HAP-1 (cell line): Measurements from ENCODE around the gene MAPK11.

Experiments used
- DNase-seq, 2 experiments: peaks; one replicate each; pipeline ENCODE4 v3.0.0-alpha.2; 2016 to 2020; ENCODE audit warnings: low spot score in 2 of 2
- H3K27me3 ChIP-seq: fragments of 250-450 bp; sonication (Bioruptor Pico); 2 replicates; pipeline ENCODE4 v1.5.1; 2020; ENCODE audit warnings: low read depth, mild to moderate bottlenecking, moderate library complexity
- H3K36me3 ChIP-seq: fragments of 250-450 bp; sonication (Bioruptor Pico); replicated peaks from 2 replicates; pipeline ENCODE4 v1.5.1; 2020; ENCODE audit warnings: mild to moderate bottlenecking
- H3K4me1 ChIP-seq: fragments of 250-450 bp; sonication (Bioruptor Pico); 2 replicates; pipeline ENCODE4 v1.5.1; 2020; ENCODE audit warnings: mild to moderate bottlenecking
- H3K4me3 ChIP-seq: fragments of 250-450 bp; sonication (Bioruptor Pico); 2 replicates; pipeline ENCODE4 v1.5.1; 2020; ENCODE audit warnings: mild to moderate bottlenecking, moderate library complexity
- H3K9me3 ChIP-seq: fragments of 250-450 bp; sonication (Bioruptor Pico); 2 replicates; pipeline ENCODE4 v1.5.1; 2020; ENCODE audit warnings: mild to moderate bottlenecking, moderate library complexity
- in situ Hi-C: fragments of 300-500 bp; cut with MboI; formaldehyde crosslinking; loops from 3 replicates; pipeline ENCODE4 v1.14.3; 2020; ENCODE audit warnings: low sequenced_read_pairs, inconsistent platforms, mixed read lengths

Gene MAPK11

GRCh38 chr22:50262460-50262911 lies 7.7 kb downstream of the MAPK11 start:
- Histone ChIP-seq H3K4me1 (peaks cover 10% of the 10 kb centered on the region), H3K9me3 (no peaks in the 10 kb centered on the region), H3K4me3 (no peak overlapping the region), H3K36me3 (peaks cover 13% of the 10 kb centered on the region), H3K27me3 (no peaks in the 10 kb centered on the region)
- in situ Hi-C loops, result no loop called here
- DNase-seq, result no peak

GRCh38 chr22:50261615-50262459 lies 8.3 kb downstream of the MAPK11 start, which contains the start of gene MAPK12:
Gene MAPK12 (minus strand): TSS chr22:50261683. CDS start chr22:50261509, 174 bp downstream.
- Histone ChIP-seq H3K36me3 (peaks cover 18% of the 10 kb centered on the region), H3K9me3 (no peaks in the 10 kb centered on the region), H3K4me1 (peaks cover 10% of the 10 kb centered on the region), H3K27me3 (no peaks in the 10 kb centered on the region), H3K4me3 (peak within 1 kb of the TSS; percentile 74)
- peak; percentile 45 to 74 for DNase-seq
- in situ Hi-C loops, result no loop called here

DNA sequence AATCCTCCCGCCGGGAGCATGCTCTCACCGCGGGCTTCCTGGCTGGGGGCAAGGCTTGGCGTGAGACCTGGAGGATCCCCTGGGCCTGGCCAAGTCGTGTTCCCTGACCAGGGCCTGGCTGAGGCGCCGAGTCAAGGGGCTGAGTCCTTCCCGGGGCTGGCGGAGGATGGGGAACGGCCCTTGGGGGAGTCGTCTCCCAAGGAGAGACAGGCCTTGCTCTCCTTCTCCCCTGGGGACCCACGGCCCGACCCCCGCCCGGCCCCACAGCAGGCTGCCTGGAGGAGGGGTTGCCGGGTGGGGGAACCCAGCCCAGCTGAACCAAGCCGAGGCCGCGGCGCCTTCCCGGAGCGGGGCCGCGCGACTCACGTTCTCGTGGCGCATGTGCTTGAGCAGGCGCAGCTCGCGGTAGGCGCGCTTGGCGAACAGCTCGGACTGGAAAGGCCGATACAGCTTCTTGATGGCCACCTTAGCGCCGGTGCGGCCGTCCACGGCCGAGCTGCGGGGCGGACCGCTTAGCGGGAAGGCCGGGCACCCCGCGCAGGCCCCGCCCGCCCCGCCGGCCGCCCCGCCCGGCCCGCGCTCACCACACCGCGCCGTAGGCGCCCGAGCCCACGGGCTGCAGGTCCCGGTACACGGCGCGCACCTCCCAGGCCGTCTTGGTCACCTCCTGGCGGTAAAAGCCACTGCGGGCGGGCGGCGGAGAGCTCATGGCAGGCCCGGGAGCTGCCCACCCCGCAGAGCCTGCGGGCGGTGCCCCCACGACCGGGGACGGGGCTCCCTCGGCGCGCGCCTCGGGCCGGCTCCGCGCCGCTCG lies 9.2 kb downstream of the MAPK11 start:
- H3K27me3 ChIP-seq, result no peaks in the 10 kb centered on the region
- peaks cover 25% of the 10 kb centered on the region for H3K36me3 ChIP-seq
- peak overlapping the region; percentile 74 for H3K4me3 ChIP-seq
- no peaks in the 10 kb centered on the region for H3K9me3 ChIP-seq
- H3K4me1 ChIP-seq, result peaks cover 10% of the 10 kb centered on the region
- in situ Hi-C loops, result no loop called here
- peak; percentile 22 to 58 for DNase-seq

DNA sequence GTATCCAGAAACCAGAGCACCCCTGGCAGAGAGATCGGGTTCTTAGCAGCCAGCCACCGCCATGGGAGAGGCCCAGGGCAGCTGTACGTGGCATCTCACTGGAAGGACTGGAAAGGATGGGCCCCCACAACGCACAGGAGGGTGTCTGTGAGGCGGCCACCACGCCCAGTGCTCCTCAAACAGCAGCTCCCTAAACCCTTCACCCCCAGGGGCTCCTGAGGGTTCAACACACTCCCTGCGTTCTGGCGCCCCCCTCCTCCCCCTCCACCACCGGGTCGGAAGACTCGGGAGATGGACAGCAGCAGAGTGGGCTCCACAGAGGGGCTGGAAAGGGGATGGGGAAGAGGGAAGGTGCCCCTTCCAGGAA lies 9.8 kb downstream of the MAPK11 start:
- Histone ChIP-seq H3K4me1 (peaks cover 10% of the 10 kb centered on the region), H3K4me3 (peak overlapping the region; percentile 74), H3K36me3 (peaks cover 27% of the 10 kb centered on the region), H3K9me3 (no peaks in the 10 kb centered on the region), H3K27me3 (no peaks in the 10 kb centered on the region)
- no peak for DNase-seq
- in situ Hi-C loops, result no loop called here

- peaks cover 35% of the 10 kb centered on the region for H3K36me3 ChIP-seq
- H3K27me3 ChIP-seq, result no peaks in the 10 kb centered on the region
- in situ Hi-C loops, result loop anchor here (10.0 kb wide), 1 partner anchor 255 kb away; no protein-coding TSS in a partner anchor
- no peak overlapping the region for H3K4me3 ChIP-seq
- DNase-seq, result no peak
- no peaks in the 10 kb centered on the region for H3K9me3 ChIP-seq
- peaks cover 10% of the 10 kb centered on the region for H3K4me1 ChIP-seq
Measured at GRCh38 chr22:50259302-50259701, 10.9 kb downstream of the MAPK11 start.

DNA sequence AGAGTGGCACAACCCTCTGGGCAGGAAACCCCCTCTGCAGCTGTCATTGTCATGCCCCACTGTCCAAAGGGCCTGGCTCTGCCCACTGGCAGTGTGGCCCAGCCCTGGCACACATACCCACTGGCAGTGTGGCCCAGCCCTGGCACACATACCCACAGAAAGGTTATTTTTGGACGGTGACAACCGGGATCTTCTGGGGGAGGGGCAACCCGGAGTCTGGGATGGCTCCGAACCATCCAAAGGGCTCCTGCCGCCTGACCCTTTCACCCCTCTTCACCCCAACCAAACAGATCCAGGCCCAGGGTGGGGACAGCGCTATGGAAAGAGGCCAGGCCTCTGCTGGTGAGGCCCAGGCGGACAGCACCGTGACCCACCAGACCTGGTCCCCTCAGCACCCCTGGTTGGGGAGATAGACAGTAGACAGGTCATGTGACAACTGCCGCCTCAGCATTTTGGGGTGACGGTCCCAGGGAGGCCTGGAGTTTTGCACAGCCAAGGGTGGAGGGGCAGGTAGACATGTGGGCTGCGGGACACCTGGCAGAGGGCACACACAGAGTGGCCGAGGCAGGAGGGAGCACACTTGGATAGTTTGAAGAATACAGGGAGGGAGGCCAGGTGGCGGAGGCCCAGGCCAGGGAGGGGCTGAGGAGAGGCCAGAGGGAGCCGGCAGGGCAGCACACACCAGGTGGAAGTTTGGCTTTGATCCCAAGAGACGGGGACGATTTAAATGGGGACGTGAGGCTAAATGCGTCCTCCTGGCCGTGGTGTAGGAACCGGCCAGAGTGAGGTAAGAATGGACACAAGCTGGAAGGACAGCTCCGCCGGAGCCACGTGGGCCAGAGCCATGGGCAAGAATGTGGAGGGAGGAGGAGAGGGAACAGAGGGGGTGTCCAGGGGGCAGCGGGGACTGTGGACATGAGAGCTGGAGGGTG lies 11.6 kb downstream of the MAPK11 start:
- Histone ChIP-seq H3K27me3 (no peaks in the 10 kb centered on the region), H3K4me3 (no peak overlapping the region), H3K36me3 (peaks cover 38% of the 10 kb centered on the region), H3K4me1 (peaks cover 10% of the 10 kb centered on the region), H3K9me3 (no peaks in the 10 kb centered on the region)
- no peak for DNase-seq
- in situ Hi-C loops, result loop anchor here (10.0 kb wide), 1 partner anchor 256 kb away; no protein-coding TSS in a partner anchor

DNA sequence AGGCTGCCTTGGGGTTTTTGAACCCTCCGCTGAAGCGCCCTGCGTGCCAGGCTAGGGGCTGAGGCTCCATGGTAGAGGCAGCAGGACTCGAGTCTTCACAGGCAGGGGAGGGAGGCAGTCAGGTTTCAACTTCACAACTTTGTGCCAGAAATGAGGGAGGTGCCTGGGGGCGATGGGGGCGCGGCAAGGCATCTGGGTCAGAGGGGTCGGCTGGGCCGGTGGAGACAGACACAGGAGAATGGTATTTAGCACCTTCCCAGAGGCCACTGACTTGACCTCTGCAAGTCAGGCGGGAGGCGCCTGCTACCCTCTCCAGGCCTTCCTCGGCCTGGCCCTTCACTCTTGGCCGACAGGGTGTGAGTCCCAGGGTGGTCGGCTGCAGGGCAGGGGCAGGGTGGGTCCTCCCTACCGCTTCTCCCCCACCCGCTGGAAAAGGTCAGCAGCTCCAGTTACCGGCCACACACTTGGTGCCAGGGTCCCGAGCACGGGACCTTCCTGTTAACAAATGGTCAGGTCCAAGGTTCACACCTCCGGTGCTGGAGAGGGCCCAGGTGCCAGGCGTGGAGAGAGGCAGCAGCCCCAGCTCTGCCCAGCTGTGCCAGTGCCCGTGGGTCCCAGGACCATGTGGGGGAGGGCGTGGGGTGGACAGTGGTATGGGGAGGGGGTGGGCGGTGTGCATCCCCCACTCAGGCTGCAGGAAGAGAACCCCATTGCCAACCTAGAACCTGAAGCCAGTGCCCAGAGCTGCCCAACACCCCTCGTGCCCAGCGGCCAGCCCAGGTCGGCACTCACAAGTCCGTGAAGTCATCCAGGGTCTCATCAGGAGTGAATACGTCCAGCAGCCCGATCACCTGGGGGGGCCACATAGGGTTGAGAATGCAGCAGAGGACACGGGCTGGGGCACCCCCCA lies 12.5 kb downstream of the MAPK11 start:
- in situ Hi-C loops, result loop anchor here (10.0 kb wide), 1 partner anchor 257 kb away; no protein-coding TSS in a partner anchor
- no peak overlapping the region for H3K4me3 ChIP-seq
- no peaks in the 10 kb centered on the region for H3K27me3 ChIP-seq
- no peak for DNase-seq
- H3K9me3 ChIP-seq, result no peaks in the 10 kb centered on the region
- peaks cover 7% of the 10 kb centered on the region for H3K4me1 ChIP-seq
- peaks cover 38% of the 10 kb centered on the region for H3K36me3 ChIP-seq

DNA sequence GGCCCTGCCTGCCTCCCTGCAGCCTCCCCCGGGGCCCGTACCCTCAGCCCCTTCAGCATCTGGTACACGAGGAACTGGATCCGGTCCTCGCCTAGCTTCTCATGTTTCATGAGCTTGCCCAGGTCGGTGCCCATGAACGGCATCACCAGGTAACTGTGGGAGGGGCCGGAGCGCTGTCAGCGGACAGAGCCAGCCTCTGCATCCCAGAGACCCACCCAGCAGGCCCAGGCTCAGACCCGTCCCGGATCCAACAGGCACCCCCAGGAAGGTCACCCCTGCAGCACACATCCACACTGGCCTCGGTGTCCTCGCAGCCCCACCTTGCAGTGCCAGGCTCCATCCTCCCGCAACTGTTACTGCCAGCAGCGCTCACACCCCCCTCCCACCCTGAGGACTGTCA lies 13.1 kb downstream of the MAPK11 start:
- Histone ChIP-seq H3K27me3 (no peaks in the 10 kb centered on the region), H3K9me3 (no peaks in the 10 kb centered on the region), H3K4me3 (no peak overlapping the region), H3K4me1 (peaks cover under 1% of the 10 kb centered on the region; the same call in 1 of the 2 replicates), H3K36me3 (peaks cover 44% of the 10 kb centered on the region)
- in situ Hi-C loops, result loop anchor here (10.0 kb wide), 1 partner anchor 258 kb away; no protein-coding TSS in a partner anchor
- DNase-seq, result no peak

- Histone ChIP-seq H3K36me3 (peaks cover 44% of the 10 kb centered on the region), H3K4me3 (no peak overlapping the region), H3K4me1 (no peaks in the 10 kb centered on the region), H3K9me3 (no peaks in the 10 kb centered on the region), H3K27me3 (no peaks in the 10 kb centered on the region)
- DNase-seq, result no peak
- in situ Hi-C loops, result loop anchor here (10.0 kb wide), 1 partner anchor 258 kb away; no protein-coding TSS in a partner anchor
Measured at GRCh38 chr22:50256258-50256862, 13.8 kb downstream of the MAPK11 start.

GRCh38 chr22:50255607-50256006 lies 14.6 kb downstream of the MAPK11 start:
- H3K36me3 ChIP-seq, result peaks cover 44% of the 10 kb centered on the region
- no peak for DNase-seq
- H3K9me3 ChIP-seq, result no peaks in the 10 kb centered on the region
- in situ Hi-C loops, result loop anchor here (10.0 kb wide), 1 partner anchor 259 kb away; no protein-coding TSS in a partner anchor
- H3K4me3 ChIP-seq, result no peak overlapping the region
- H3K4me1 ChIP-seq, result no peaks in the 10 kb centered on the region
- H3K27me3 ChIP-seq, result no peaks in the 10 kb centered on the region

GRCh38 chr22:50255099-50255498 lies 15.1 kb downstream of the MAPK11 start:
- H3K9me3 ChIP-seq, result no peaks in the 10 kb centered on the region
- in situ Hi-C loops, result loop anchor here (10.0 kb wide), 1 partner anchor 260 kb away; no protein-coding TSS in a partner anchor
- no peak for DNase-seq
- peaks cover 44% of the 10 kb centered on the region for H3K36me3 ChIP-seq
- H3K4me1 ChIP-seq, result peaks cover 3% of the 10 kb centered on the region
- no peak overlapping the region for H3K4me3 ChIP-seq
- no peaks in the 10 kb centered on the region for H3K27me3 ChIP-seq

GRCh38 chr22:50253941-50254340 lies 16.2 kb downstream of the MAPK11 start:
- in situ Hi-C loops, result loop anchor here (5.0 to 10.0 kb wide), 2 partner anchors 73 to 261 kb away; partner anchors contain the start of gene DENND6B

More at GRCh38 chr22:50253941-50254340, 16.2 kb downstream of the MAPK11 start:
- no peak for DNase-seq
- peaks cover 5% of the 10 kb centered on the region for H3K4me1 ChIP-seq
- no peaks in the 10 kb centered on the region for H3K27me3 ChIP-seq
- H3K9me3 ChIP-seq, result no peaks in the 10 kb centered on the region
- peaks cover 51% of the 10 kb centered on the region for H3K36me3 ChIP-seq
- H3K4me3 ChIP-seq, result no peak overlapping the region
